Measurements from ENCODE around the gene RPL27. TPM values are rescaled to one million over a fixed set of nuclear protein-coding genes. Genes with fewer than 3 reads are reported as not detected.
A peak's percentile ranks its signal among the peaks of the same experiment; 100 is the strongest.

Gene RPL27
- total and polyA plus RNA-seq, 2 of the 13 experiments (the other 11 are each of a cell fraction or from before 2014, with no cell fraction given), result 1,585 to 5,840 TPM

GRCh38 chr17:42997984-42998938 lies at the start of gene RPL27 (continued):
- TF ChIP-seq ZNF318 (CRISPR knock-in tag; IDR thresholded peaks at IDR 0.05), result peak; percentile 99
- peak; percentile 99 for TF ChIP-seq ELF3 (CRISPR knock-in tag; IDR thresholded peaks at IDR 0.05)
- TF ChIP-seq ZNF326 (CRISPR knock-in tag; IDR thresholded peaks at IDR 0.05; ENCODE audit: borderline replicate concordance), result no peak
- TF ChIP-seq MXD1 (CRISPR knock-in tag; IDR thresholded peaks at IDR 0.05), result peak; percentile 92
- peak; percentile 100 for TF ChIP-seq IKZF5 (CRISPR knock-in tag; IDR thresholded peaks at IDR 0.05)
- TF ChIP-seq GATA4 (IDR thresholded peaks at IDR 0.05; ENCODE audit: borderline replicate concordance, low read depth), result peak; percentile 29; the same call in 1 of the 2 replicates
- peak; percentile 95 for TF ChIP-seq ZNF878 (CRISPR knock-in tag; IDR thresholded peaks at IDR 0.05)
- peak; percentile 95 for TF ChIP-seq KLF11 (CRISPR knock-in tag; IDR thresholded peaks at IDR 0.05)
- TF ChIP-seq ZNF12 (CRISPR knock-in tag; IDR thresholded peaks at IDR 0.05), result 0 out of 2 replicates have a peak, but pooled peaks have one; percentile 42
- TF ChIP-seq MEF2D (CRISPR knock-in tag; IDR thresholded peaks at IDR 0.05), result peak; percentile 98
- peak; percentile 99 for TF ChIP-seq ZNF556 (CRISPR knock-in tag; IDR thresholded peaks at IDR 0.05; ENCODE audit: borderline replicate concordance)
- TF ChIP-seq ZXDC (CRISPR knock-in tag; IDR thresholded peaks at IDR 0.05), result no peak
- TF ChIP-seq ZNF674 (CRISPR knock-in tag; IDR thresholded peaks at IDR 0.05; ENCODE audit: low read depth), result peak; percentile 94; the same call in 1 of the 2 replicates

Measured in HepG2 (cell line).